HG03575 (cell line): ENCODE measurements around the gene CCDC85B.
"Not testable (repeated sequence)": the region's sequence is repeated elsewhere in the genome, so short reads cannot be mapped to it uniquely, and the experiment has no call there.

Experiments
- ATAC-seq: cut with Tn5 transposase; IDR thresholded peaks from one replicate; pipeline ENCODE4 v1.9.1; 2021; ENCODE audit not compliant: unreplicated experiment, insufficient number of reproducible peaks, low FRiP score; ENCODE audit errors: extremely low read depth

CCDC85B gene

DNA sequence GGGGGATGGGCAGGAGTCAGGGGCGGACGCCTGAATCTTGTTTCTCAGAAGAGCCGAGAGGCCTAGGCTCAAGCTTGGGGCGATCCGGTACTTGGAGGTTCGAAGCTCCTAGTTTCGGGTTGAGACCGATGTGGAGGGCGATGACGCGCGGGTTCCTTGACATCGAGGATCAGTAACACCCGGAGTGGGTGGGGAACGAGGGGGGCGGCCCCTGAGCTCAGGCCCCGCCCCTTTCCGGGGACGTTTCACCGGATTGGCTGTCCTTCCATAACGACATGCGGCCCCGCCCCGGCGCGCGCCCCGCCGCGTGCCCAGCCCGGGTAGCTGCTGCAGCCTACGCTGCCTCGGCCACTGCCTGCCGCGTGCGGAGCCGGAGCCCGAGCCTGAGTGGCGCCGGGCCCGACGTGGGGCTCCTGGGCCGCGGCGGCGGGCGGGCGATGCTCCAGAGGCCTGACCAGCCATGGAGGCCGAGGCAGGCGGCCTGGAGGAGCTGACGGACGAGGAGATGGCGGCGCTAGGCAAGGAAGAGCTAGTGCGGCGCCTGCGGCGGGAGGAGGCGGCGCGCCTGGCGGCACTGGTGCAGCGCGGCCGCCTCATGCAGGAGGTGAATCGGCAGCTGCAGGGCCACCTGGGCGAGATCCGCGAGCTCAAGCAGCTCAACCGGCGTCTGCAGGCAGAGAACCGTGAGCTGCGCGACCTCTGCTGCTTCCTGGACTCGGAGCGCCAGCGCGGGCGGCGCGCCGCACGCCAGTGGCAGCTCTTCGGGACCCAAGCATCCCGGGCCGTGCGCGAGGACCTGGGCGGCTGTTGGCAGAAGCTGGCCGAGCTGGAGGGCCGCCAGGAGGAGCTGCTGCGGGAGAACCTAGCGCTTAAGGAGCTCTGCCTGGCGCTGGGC, at the start of gene CCDC85B:
CCDC85B (plus strand) TSS at position 350 of the 895 bp plus-strand sequence; CDS start at position 461, 111 bp downstream.
- no peak for ATAC-seq

DNA sequence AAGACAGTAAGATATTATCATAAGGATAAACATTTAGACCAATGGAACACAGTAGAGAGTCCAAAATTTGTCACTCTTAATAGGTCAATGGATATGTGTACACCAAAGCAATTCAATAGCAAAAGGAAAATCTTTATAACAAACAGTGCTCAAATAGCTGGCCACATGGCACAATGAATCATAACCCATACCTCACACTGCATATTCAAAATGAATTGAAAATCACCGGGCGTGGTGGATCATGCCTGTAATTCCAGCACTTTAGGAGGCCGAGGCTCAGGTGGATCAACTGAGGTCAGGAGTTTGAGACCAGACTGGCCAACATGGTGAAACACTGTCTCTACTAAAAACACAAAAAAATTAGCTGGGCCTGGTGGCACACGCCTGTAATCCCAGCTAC, 48.3 kb upstream of the CCDC85B start:
- ATAC-seq: no peak

DNA sequence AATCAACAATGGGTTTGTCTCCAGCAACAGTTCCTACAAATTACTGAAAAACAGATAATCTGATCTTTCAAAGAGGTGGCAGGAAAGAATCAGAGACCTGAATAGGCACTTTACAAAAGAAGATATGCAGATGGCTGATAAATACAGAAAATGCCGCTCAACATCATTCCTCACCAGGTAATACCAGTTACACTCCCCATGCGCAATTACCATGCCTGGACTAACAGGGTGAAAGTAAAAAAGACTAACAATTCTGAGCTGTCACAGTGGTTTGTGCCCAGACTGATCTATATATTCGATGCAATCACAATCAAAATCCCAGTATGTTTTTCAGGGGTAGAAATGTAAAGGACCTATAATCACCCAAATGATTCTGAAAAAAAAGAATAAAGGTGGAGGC, 46.7 kb upstream of the CCDC85B start:
- no peak for ATAC-seq

DNA sequence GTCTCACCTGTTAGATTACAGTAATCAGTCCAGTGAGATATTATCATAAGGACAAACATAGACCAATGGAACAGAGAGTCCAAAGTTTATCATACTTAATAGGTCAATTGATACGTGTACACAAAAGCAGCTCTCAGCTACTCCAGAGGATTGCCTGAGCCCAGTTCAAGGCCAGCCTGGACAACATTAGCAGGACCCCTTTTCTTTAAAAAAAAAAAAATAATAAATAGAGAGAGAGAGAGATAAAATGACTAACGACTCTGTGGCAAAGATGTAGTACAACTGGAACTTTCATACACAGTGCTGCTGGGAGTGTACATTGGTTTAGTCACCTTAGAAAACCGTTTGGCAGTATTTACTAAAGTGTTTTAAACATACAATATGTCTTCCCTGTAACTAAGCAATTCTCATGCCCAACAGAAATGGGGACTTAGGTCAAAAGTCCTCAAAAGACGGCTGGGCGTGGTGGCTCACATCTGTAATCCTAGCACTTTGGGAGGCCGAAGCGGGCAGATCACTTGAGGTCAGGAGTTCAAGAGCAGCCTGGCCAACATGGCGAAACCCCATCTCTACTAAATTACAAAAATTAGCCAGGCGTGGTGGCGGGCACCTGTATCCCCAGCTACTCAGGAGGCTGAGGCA, 46.1 kb upstream of the CCDC85B start:
- ATAC-seq: no peak

DNA sequence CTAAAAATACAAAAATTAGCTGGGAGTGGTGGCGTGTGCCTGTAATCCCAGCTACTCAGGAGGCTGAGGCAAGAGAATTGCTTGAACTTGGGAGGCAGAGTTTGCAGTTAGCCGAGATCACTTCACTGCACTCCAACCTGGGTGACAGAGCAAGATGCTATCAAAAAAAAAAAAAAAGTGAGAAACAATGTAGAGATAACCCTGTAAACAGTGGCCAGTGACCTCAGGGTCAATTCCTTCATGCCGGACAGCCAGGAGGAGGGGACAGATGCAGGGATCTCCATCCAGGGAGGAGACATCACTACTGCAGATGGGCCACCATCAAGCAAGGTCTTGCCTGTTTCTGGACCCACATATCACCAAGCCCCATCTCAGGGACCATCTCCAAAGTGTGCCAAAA, 42.7 kb upstream of the CCDC85B start:
- no peak for ATAC-seq

DNA sequence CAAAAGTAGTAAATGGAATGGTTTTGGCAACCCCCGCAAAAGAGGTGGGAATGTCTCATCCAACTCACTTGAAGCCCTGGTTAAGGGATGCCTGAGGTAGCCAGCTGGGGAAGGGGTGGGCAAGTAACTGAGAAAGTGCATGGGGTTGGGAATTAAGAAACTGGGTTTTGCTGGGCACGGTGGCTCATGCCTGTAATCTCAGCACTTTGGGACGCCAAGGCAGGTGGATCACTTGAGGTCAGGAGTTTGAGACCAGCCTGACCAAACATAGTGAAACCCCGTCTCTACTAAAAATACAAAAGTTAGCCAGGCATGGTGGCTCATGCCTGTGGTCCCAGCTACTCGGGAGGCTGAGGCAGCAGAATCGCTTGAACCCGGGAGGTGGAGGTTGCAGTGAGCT, 41.8 kb upstream of the CCDC85B start:
- ATAC-seq: not testable (repeated sequence)

DNA sequence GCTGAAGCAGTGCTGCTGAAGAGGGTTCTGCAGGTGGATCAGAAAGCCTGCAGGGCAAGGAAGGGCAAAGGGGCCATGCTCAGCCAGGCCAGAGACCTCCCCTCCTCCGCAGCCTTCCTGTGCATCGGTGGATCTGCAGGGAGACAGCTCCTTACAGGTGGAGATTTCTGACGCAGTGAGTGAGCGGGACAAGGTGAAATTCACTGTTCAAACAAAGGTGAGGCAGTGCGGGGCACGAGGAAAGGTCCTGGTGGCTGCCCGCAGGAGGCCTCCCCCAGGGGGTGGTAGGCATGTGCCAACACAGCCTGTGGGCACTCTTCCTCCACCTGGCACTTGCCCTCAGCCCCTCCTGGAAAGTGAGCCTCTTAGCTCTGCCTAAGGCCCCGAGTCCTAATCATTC, 41.1 kb upstream of the CCDC85B start:
- ATAC-seq: no peak

DNA sequence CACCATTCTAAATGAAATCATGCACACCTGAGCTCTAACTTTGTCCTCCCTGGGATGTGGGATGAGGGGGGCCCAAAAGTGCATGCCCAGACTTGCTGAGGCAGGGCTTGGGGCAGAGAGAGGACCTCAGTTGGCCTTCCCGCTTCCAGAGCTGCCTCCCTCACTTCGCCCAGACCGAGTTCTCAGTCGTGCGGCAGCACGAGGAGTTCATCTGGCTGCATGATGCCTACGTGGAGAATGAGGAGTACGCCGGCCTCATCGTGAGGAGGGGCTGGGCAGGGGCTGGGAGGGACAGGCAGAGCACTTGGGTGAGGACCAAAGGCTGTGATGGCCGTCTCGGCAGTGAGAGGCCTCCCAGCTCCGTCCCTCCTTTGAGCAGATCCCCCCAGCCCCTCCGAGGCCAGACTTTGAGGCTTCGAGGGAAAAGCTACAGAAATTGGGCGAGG, 40.7 kb upstream of the CCDC85B start:
- no peak for ATAC-seq

DNA sequence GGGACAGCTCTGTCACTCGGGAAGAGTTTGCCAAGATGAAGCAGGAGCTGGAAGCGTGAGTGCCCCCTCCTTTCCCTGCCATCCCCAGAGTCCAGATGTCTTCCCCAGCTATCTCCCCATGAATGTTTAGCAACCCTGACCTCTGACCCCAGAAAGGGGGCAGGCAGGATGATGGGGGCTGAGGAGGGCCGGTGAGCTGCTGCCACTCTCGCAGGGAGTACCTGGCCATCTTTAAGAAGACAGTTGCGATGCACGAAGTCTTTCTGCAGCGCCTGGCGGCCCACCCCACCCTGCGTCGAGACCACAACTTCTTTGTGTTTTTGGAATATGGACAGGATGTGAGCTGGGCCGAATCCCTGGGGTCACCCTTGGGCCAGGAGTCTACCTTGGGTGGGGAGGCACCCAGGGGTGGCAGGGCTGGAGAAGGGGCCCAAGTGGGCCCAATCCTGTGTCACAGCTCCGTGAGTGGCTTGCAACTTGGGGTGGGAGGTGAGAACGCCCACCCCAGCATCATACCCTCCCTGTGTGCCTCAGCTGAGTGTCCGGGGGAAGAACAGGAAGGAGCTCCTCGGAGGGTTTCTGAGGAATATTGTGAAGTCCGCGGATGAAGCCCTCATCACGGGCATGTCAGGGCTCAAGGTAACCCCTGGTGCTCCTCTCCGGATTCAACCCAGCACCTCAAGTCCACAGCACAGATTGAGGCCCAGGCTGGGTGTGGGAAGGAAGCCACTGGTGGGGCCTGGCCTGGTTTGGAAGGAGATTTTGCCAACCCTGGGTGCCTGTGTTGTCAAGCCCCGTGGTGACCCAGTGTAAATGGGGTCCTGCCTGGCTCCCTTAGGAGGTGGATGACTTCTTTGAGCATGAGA, 40.0 kb upstream of the CCDC85B start:
- ATAC-seq: no peak

DNA sequence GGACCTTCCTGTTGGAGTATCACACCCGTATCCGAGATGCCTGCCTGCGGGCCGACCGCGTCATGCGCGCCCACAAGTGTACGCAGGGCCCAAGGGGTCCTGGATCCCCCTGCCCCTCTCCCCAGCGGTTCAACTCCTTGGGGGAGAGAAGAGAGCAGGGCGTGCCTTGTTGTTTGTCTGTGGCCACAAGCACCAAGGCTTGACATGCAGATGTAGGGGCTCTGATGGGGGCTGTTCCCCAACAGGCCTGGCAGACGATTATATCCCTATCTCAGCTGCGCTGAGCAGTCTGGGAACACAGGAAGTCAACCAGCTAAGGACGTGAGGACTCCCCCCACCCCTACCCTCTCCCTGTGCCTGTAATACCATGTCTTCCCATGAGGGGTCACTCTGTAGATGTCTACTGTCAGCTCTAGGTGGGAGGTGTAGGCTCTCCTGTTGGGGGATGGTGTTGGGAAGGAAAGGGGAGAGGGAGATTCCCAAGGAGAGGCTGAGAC, 39.3 kb upstream of the CCDC85B start:
- no peak for ATAC-seq

DNA sequence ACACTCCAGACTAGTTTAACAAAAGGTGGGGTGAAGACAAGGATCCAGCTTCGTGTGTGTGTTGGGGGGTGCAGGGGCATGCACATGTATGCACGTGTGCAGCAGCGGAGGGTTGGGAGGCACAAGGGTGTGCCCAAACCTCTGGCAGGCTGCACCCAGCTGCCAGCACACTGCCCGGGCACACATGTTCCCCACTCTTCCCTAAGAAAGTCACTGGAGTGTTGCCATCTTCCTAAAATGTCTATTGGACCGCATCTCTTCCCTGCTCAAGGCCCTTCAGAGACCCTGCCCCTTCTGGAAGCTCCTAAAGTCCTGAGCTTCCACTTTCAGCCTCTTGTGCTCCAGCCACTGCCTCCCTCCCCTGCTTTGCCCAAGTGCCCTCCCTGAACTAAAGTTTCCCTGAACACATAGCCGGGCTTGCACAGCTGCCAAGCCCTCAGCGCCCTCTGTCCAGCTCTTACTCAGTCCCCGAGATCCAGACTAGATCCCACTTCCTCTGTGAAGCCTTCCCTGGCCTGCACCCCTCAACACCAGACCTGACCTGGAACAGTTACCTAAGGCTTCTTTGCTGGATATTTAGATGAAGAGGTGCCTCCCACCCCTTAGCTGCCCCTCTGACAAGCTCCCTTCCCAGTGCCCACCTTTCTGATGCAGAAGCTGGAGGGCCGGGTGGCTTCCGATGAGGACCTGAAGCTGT, 38.5 kb upstream of the CCDC85B start:
- no peak for ATAC-seq

DNA sequence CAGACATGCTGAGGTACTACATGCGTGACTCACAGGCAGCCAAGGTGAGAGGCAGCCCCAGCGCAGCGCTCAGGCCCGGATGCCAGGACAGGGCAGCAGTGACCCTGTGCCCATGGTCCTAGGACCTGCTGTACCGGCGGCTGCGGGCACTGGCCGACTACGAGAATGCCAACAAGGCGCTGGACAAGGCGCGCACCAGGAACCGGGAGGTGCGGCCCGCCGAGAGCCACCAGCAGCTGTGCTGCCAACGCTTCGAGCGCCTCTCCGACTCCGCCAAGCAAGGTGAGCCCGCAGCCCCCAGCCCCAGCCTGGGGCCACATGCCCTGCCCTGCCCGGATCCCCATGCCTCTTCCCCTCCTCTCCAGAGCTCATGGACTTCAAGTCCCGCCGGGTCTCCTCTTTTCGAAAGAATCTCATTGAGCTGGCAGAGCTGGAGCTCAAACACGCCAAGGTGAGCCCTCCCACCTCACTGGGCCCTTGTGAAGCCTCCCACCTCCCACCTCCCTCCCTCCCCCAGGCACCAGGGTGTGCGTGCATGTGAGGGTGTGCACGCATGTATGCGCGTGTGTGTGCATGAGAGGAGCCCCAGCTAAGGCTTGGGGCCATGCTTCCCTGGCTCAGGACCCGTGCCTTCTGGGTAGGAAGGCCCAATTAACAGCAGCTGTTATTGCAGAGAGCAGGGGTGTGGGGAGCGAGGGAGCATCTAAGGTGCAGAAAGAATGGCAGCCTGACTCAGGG, 37.8 kb upstream of the CCDC85B start:
- no peak for ATAC-seq

DNA sequence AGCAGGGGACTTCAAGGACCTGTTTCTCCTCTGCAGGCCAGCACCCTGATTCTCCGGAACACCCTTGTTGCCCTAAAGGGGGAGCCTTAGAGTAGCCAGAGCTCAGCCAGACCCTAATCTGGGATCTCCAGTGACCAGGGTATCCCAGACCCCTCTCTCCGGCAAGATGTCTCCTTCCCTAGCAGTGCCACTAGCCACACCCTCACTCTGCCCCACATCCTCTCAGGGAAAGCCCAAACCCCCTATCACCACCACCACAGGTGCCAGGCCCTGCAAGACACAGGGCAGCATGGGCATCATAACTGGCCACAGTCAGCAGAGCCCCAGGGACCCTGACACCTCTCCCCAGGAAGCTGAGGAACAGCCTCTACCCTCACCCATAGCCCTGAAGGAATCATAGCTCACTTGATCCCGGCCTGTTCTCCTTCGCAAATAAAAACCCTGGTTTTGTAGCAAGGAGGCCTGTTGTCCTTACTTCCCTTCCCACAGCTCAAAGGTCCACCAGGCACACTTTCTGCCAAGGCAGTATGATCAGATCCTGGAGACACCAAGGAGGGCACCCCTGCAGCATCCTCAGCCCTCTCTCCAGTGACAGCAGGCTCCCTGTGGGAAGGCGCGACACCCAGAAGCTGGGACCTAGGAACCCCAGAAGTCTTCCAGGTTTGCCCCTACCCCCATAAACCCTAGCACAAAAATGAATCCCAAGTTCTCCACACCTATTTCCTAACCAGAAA, 37.1 kb upstream of the CCDC85B start:
- ATAC-seq: no peak

DNA sequence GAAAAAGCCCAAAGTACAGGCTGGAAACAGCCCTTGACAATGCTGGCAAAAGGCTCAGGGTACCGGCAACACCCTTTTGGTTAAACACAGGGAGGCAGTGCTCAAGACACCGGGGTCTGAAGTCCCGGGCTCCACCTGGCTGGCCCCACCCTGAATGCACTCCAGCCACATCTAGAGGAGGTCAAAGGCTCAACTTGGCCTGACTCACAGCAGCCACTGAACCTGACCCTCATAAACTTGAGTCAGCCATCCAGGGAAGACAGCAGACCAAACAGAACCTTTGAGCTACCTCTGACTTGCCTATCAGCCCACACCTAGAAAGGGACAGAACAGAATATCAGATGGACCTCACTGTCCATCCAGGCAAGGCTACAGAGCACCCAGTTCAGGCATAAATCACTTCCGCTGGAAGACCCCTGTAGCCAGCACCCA, 36.3 kb upstream of the CCDC85B start:
- ATAC-seq: no peak

DNA sequence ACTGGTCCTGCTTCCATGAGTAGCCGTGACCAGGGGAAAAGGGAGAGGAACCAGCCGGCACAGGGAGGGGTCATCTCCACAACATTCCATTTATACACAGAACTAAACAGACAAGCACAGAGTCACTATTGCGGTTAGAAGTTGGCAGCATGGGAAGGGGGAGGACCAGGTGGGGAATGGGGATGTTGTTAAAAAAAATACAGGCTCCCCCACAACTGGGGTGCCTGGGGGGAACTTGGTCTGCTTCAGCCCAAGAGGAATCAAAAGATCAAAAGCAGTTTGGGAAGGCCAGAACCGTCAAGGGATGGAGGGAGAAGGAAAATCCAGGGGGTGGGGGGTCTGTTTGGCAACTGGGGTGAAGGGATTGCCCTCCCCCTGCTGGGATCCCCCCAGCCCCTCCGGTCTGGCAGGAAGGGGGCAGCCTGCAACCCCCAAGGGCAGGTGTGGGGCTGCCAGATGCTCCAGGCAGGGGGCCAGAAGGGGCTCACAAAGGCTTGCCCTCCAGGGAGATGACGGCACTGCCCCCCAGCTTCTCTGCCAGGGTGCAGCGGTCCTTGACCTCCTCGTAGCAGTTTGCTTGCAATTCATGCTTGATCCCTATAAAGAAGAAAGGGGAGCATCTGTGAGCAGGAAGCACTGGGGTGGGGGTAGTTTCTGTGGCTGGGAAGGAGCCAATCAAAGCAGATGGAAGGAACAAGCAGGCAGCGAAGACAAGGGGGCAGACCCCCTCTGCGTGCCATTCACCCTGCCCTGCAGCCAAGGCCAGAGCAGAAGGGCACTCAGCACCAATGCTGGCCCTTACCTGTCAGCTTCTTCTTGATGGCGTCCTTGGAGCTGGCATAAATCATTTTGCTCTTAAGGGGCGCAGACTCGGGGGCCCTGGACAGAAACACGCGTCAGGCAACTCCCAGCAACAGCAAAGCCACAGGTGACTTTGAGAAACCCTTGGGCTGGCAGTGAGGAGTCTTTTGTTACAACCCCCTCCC, 35.3 kb upstream of the CCDC85B start:
- no peak for ATAC-seq

DNA sequence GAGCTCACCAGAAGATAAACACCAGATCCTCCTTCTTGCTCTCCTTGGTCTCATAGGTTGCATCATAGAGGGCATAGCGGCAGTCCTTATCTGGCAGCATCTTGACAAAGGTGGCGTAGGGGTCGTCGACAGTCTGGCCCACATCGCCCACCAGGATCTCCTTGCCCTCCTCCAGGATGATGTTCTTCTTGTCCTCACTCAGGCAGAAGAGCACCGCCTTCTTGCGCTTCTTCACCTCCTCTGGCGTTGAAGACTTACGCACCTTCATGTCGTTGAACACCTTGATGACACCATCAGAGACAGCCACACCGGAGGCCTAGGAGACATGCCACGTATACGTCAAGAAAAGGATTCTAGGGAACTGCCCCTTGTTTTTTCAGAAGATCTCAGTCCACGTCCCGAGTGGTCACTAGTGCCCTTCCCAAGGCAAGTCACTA, 34.5 kb upstream of the CCDC85B start:
- no peak for ATAC-seq
